HG03045 (cell line): Measurements from ENCODE around the gene KLHL2.
"Not testable (repeated sequence)": the region's sequence is repeated elsewhere in the genome, so short reads cannot be mapped to it uniquely, and the experiment has no call there.

Experiments
- ATAC-seq: cut with Tn5 transposase; IDR thresholded peaks from one replicate; pipeline ENCODE4 v1.9.1; 2021; ENCODE audit warnings: mild to moderate bottlenecking, moderate library complexity; ENCODE audit not compliant: unreplicated experiment

KLHL2 gene, protein sequence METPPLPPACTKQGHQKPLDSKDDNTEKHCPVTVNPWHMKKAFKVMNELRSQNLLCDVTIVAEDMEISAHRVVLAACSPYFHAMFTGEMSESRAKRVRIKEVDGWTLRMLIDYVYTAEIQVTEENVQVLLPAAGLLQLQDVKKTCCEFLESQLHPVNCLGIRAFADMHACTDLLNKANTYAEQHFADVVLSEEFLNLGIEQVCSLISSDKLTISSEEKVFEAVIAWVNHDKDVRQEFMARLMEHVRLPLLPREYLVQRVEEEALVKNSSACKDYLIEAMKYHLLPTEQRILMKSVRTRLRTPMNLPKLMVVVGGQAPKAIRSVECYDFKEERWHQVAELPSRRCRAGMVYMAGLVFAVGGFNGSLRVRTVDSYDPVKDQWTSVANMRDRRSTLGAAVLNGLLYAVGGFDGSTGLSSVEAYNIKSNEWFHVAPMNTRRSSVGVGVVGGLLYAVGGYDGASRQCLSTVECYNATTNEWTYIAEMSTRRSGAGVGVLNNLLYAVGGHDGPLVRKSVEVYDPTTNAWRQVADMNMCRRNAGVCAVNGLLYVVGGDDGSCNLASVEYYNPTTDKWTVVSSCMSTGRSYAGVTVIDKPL

DNA sequence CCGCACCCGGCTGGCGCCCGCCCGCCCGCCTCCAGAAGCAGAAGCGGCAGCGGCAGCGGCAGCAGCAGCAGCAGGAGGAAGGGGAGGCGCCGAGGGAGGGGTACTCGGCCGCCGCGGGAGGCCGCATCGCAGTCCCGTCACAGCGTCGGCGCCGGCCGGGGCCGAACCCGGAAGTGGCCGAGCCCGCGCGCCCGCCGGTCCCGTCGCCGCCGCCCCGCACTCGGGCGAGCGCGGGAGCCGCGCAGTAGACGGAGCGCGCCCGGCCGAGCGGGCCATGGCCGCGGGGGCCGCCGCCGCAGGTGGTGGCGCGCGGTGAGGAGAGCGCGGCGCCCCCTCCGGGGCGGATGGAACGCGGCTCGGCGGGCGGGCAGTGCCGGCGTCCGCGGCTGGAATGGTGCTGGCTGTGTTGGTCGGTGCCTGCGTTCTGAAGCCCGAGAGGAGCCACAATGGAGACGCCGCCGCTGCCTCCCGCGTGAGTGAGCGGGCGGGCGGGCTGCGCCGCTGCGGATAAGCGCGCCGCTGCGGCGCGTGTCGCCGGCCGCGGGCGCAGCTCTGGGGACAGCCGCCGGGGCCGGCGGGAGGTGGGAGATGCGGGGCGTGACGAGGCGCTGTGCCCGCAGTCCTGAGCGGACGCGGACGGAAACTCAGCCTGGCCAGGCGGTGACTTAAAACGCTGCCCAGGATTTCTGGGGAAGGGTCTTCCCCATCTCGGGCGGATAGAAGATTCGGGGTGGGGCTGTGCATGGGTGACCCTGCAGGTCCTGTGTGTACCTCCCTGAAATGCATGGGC is at the start of gene KLHL2:
KLHL2 (plus strand) TSS at position 131 of the 790 bp plus-strand sequence; CDS start at position 447, 316 bp downstream.
- ATAC-seq, result peak; percentile 89

DNA sequence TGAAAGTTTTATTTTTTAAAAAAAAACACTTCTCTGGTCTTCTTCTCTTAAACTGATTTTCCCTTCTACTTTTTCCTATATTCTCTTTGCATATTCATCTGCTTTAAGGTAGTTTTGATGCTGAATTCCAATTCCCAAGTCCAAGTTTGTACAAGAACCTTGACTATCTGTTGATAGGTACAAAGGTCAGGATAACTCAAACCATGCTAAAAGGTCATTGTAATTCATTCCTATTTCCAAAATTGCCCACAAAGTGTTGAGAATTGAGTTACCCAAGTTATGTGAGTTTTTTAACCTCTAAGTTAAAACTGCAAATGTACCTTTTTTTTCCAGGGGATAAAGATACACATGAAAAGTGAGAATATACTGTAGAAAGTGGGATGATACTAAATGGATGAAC is 48.6 kb upstream of the KLHL2 start:
- no peak for ATAC-seq

DNA sequence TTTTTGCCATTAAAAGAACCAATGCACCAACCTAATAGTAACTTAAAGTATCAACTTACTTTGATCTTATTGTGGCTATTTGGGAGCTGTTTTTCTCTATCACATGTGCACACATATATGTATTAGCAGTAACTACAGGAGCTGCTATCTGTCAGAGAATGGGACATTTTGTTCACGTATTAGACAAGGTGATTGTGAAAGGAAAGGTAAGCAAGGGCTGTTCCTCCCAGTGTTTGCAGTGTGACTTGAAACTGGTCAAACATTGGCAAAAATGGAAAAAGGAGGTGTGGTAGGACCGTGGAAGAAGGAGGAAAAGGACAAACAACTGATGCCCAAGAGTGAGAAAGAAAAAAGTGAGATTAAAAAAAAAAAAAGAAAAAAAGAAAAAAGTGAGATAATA is 43.1 kb upstream of the KLHL2 start:
- ATAC-seq, result no peak

DNA sequence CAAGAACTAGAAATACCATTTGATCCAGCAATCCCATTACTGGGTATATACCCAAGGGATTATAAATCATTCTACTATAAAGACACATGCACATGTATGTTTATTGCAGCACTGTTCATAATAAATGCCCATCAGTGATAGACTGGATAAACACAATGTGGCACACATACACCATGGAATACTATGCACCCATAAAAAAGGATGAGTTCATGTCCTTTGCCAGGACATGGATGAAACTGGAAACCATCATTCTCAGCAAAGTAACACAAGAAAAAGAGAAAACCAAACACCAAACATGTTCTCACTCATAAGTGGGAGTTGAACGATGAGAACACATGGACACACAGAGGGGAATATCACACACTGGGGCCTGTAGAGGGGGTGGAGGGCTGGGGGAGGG is 40.5 kb upstream of the KLHL2 start:
- ATAC-seq, result not testable (repeated sequence)

DNA sequence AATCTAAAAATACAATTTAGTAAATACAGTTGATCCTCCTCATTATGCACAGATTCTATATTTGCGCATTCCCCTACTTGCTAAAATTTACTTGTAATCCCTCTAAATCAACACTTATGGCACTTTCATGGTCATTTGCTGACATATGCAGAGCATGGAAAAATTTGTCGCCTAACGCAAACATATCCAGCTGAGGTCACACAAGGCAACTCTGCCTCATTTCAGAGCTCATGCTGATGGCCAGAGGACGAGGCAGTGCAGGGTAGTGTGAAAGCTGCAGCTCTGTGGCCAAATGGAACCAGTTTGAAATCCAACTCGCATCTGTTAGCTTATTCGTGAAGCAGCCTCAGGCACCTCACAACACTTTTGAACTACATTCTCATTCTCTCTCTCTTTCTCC is 39.7 kb upstream of the KLHL2 start:
- no peak for ATAC-seq

DNA sequence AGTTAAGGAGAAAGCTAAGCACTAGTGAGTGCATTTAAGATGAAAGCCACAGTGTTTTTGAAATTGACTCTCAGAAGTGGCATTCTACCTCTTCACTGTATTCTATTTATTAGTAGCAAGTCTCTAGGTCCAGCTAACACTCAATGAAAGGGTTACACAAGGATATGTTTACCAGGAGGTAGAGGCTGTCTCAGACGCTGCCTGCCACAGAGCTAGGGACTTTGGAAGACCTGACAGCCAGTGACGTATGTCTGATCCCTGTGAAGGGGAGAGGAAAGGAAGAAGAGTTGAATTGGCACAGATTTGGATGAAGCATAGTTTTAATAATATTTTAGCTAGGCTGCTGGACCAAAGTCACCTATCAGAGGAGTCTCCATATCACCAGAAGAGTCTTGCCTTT is 36.5 kb upstream of the KLHL2 start:
- no peak for ATAC-seq

DNA sequence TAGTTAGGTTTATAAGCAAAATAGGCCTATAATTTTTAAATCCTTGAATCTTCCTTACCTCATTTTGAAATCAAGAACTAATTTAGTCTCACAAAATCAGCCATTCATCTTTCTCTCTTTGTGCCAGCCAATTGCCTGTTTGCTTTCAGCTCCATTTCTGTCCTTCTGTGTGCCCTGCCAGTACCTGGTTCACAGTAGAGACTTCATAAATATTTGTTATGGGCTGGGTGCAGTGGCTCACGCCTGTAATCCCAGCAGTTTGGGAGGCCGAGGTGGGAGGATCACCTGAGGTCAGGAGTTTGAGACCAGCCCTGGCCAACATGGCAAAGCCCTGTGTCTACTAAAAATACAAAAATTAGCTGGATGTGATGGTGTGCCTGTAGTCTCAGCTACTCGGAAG is 31.9 kb upstream of the KLHL2 start:
- not testable (repeated sequence) for ATAC-seq

DNA sequence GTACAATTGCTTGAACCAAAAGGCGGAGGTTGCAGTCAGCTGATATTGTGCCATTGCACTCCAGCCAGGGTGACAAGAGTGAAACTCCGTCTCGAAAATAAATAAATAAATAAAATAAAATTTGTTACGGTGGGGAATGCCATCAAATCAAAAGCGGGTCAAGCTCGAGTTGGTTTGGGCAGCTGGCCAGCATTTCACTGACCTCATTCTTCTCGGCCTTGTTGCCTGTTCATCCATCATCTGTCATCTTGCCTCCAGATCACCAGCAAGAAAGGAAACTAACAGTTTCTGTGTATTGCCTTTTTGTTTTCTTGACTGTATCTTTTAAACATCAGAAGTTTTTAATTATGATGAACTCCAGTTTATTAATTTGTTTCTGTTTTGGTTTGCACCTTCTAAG is 31.5 kb upstream of the KLHL2 start:
- no peak for ATAC-seq

DNA sequence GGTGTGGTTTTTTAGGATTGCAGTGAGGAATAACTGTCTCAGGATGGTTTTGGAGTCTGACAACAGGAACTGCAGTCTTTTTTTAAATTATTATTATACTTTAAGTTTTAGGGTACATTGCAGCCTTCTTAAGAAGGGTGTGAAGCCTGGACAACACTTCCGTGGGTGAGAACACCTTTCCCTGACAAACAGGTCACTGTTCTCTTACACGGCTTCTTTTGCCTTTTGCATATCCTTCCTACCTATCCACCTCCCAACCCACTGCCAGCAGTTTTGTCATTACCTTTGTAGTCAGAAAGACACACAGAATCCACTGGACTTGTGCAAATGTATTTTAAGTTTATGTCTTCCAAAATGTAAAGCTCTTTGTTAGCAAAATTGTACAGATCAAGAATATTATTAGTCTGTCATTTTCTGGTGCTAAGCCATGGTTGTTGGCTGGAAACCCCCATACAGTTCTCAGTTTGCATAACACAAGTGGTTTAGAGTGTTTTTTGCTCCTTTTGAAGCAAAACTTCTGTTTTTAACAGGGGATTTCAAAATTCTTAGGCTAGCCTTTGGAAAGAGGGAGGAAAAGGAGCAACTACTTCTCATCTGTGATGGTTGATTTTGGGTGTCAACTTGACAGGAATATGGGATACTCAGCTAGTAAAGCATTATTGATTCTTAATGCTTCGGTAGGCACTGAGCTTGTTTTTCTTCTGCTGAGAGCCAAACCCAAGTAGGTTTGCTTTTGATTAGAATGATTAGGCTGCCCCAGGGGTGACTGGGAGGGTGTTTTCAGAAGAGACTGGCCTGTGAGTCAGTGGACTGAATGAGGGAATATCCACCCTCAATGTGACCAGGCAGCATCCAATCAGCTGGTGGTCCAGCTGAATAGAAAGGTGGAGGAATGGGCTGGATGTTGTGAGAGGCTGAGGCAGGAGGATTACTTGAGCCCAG is 29.4 kb upstream of the KLHL2 start:
- ATAC-seq, result peak; percentile 81

DNA sequence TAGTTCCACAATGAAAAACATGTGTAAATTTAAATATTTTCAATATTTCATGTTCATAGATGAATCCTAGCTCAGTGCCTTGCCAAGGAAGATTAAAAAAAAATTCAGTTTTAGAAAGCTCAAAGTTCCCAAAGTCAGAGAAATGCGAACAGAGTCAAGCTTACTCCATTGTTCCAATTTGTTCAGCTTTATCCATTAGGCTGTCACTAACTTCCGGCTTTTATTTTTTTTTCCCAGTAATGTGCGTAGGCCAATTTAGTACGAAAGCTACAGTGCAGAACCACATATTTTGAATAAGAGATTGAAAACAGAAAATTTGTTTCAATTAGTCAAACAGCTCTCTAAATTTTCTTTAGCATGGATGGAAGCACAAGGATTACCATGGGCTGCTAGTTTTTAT is 23.1 kb upstream of the KLHL2 start:
- no peak for ATAC-seq

DNA sequence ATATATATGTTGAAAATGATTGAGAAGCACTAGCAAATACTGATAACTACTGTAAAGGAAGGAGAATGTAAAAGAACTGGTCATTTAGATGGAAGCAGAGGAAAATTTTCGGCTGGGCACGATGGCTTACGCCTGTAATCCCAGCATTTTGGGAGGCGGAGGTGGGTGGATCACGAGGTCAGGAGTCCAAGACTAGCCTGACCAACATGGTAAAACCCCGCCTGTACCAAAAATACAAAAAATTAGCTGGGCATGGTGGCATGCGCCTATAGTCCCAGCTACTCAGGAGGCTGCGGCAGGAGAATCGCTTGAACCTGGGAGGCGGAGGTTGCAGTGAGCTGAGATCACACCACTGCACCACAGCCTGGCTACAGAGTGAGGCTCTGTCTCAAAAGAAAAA is 22.4 kb upstream of the KLHL2 start:
- not testable (repeated sequence) for ATAC-seq

DNA sequence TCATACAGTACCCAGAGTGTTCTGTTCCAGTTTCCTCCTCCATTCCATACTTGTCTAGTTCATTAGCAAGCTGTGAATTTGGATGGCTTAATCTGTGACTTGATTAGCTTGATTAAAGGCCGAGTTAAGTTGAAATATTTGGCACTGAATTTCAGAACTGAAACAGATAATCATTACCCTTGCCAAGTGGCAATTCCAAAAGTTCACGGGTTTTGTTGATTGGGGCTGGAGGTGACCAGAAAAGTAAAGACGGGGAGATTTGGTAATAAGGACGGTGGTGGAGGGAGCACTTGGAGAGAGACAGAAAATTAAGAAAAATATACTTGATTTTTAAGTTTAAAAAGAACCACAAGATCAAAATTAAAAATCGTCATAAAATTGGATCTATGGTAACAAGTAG is 21.9 kb upstream of the KLHL2 start:
- no peak for ATAC-seq

DNA sequence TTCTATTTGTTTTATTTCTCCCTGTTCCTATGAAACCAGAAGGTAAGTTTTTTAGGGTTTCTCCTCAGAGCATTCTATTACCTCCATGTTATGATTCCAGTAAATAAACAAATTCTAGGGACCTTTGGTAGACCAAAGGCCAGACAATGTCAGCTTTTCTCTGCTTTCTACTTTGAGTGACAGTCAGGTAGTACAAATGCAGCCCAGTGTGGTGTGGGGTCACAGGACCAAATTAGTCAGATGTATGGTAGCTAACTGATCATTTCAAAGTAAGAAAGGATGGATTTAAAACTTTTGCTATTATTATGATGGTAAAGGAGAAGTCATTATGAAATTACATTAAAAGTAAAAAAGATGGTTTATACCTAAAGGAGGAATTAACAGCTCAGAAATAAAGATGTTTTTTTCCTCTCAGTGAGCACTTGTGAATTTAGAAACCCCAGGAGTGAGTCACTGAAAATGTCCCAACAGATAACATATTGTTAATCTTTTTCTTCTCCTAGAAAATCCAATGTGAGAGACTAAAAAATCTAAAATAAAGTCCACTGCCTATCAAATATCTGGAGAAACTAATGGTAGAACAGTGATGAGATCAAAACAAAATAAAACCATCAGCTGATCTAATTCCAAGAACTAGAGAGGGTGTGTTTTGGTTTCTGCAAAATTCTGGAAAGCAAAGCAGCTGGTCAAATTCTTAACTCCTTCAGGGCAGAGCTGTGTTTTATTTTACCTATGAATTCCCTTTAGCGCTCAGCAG is 16.6 kb upstream of the KLHL2 start:
- no peak for ATAC-seq

DNA sequence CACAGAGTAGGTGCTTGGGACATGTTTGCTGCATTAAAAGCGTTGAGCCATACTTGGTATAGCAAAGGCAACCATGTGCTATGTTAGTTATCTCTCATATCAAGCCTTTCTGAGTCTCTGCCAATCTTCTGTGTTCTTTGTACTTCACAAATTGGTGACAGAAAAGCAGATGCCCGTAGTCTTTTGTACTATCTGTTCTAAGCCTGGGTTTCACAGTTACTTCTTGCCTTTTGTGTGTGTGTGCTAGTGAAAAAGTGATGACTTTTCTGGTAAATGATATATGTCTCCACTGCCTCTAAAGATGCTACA is 16.1 kb upstream of the KLHL2 start:
- ATAC-seq, result no peak

DNA sequence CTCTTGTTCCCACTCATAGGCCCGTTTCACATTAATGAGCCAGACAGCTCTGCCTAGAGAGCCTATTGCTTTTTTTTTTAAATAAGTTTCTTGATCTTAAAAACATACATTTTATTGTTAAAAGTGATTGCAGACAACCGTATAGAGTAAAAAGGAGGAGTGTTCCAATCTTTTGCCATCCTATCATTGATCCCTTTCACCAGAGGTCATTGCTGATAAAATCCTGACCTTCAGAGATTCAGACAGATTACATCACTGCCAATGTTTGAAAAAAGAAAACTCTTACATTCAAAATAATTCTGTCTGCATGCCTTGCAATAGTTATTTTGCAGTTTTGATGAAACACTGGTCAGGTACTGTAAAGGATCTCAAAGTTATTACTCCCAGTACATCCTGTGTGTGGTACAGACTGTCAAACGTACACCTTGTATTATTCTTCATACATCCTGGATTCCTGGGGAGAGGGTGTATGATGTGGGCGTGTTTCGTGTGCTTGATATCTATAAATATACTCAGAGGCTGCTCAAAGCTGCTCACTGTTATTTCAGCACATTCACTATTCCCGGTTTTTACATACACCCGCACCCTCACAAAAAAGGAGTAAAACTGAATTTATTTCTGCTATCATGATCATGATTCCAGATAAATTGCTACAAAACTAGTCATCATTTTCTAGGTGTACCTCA is 15.4 kb upstream of the KLHL2 start:
- ATAC-seq, result no peak

DNA sequence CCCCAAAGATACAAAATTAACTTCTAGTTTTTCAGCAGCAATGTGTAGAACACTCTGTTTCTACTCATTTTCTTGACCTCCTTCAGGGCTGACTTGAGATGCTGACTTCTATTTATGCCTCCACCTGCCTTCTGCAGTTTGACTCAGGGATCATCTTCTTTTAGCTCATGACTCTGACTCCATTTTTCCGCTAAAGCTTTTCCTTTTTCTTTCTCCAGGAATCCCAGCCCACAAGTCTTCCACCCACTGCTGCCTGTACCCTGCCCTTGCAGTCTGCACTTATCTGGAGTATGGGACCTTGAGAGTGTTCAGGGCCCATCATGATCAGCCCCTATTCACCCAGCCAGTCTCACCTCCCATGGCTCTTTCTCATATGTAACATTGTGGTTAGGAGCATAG is 14.9 kb upstream of the KLHL2 start:
- ATAC-seq, result no peak

DNA sequence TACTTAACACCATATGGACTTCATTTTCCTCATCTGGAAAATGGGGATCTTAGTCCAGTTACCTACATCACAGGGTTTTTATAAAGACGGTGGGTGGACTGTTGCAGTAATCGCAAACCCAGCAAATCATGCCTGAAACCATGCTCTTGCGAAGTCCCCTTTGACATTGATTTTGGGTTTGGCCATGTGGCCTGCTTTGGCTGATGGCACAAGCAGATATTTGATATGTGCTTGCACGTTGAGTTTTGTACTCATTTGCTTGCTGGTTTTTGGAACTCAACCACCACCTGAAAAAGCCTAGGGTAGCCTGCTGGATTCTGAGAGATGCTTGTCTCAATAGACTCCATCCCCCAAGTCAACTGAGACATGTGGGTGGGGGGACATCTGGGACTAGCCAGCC is 14.4 kb upstream of the KLHL2 start:
- no peak for ATAC-seq

DNA sequence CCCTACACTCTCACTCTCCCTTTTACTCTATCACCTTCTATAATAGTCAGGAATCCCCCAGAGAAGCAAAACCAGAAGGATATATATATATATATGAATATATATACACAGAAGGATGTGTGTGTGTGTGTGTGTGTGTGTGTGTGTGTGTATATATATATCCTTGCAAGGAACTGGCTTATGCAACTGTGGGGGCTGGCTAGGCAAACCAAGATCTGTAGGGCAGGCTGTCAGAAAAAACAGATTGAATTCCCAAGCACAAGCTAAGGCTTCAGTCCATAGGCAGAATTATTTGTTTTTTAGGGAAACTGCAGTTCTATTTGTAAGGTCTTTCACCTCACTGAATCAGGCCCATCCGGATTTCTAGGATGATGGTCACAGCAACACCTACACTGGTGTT is 13.0 kb upstream of the KLHL2 start:
- no peak for ATAC-seq

DNA sequence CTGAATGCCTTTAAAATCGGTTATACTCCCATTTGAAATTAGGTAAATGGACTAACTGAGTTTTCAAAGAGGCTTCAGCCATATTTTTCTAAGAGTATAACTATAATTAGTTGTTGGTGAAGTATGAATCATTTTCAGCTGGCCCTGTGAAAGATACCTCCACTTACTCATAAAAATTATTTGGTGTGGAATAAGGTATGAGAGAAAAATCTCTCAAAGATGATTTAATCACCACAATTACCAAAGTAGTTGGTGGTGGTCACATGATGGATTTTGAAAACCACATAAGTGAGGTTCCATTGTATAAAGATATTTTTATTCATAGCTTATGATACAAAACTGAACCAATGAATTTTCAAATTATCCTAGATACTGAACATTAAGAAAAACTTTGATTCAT is 9.0 kb upstream of the KLHL2 start:
- no peak for ATAC-seq

DNA sequence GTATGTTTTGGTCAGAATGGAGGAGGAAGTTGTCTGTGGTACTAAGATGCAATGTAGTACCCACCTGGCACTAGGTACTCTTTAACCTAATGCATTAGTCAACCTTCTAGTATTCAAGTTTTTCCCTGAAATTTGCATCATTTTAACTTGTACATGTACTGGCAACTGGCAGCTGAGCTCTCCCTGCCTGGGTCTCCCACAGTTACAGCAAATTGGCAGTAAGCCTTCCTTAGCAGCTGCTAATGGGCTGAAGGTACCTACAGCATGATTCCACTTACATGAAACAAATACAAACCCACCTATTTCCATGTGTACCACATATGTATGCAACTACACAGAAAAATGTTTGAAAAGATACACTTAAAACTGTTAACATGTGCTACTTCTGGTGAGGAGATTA is 8.1 kb upstream of the KLHL2 start:
- ATAC-seq, result no peak
